GM10248 (cell line): ENCODE data around the gene ZDHHC14.

Experiments used
- CTCF ChIA-PET: fragments of 300-600 bp; sonication (Branson Sonifier 250); formaldehyde crosslinking; extraction: SDS; loops from one replicate; lab custom pipeline; 2021; ENCODE audit warnings: antibody characterized with exemption; lab: Yijun Ruan, JAX
- POLR2A ChIA-PET: fragments of 350-650 bp; sonication (Branson Sonifier 250); formaldehyde crosslinking; extraction: SDS; loops from one replicate; lab custom pipeline; 2020; ENCODE audit warnings: antibody characterized with exemption; lab: Yijun Ruan, JAX
- DNase-seq: peaks from one replicate; pipeline ENCODE4 v3.0.0; 2012; ENCODE audit errors: extremely low spot score
- TF ChIP-seq, protein P1 (sequence below): IDR thresholded peaks from 2 replicates; pipeline ENCODE4 v1.5.1; 2012; ENCODE audit warnings: mild to moderate bottlenecking, low read depth; ENCODE audit errors: extremely low read depth, missing control alignments, control extremely low read depth

ZDHHC14 gene

DNA sequence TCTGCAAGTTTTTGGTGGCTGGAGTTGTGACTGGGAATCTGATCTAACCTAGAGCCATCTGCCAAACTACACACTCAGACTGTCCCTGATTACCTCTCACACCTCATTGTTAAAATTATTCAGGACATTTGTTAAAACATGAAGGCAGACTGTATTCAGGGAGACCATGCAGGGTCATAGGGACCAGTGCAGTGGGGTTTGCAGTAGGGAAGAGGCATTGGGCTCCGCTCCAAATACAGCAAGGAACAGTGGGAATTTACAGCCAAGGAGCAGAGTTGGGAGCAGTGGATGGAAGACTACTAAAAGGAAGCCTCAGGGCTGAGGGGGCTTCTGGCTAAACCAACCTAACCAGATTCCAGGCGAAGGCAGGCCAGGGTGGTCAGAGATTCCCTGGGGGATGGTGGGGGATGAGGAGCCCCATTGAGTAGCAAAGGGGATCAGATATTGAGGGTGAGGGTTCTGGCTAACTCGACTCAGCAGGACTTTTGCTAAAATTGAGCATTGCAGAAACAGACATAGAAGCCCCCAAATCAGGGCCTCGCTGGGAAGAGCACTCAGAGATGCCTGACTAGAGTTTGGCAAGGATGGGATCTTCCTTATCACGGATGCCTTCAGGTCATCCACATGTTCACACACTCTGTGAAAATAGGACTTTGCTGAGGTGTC lies 172.0 kb downstream of the ZDHHC14 start:
- TF ChIP-seq, protein P1, sequence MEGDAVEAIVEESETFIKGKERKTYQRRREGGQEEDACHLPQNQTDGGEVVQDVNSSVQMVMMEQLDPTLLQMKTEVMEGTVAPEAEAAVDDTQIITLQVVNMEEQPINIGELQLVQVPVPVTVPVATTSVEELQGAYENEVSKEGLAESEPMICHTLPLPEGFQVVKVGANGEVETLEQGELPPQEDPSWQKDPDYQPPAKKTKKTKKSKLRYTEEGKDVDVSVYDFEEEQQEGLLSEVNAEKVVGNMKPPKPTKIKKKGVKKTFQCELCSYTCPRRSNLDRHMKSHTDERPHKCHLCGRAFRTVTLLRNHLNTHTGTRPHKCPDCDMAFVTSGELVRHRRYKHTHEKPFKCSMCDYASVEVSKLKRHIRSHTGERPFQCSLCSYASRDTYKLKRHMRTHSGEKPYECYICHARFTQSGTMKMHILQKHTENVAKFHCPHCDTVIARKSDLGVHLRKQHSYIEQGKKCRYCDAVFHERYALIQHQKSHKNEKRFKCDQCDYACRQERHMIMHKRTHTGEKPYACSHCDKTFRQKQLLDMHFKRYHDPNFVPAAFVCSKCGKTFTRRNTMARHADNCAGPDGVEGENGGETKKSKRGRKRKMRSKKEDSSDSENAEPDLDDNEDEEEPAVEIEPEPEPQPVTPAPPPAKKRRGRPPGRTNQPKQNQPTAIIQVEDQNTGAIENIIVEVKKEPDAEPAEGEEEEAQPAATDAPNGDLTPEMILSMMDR: no peak
- ChIA-PET POLR2A (no interaction called here), CTCF (interaction anchor here (1.4 to 1.5 kb wide), 2 partner anchors 11 to 16 kb away, joined by 3 read pairs; no protein-coding TSS in a partner anchor)
- no peak for DNase-seq

DNA sequence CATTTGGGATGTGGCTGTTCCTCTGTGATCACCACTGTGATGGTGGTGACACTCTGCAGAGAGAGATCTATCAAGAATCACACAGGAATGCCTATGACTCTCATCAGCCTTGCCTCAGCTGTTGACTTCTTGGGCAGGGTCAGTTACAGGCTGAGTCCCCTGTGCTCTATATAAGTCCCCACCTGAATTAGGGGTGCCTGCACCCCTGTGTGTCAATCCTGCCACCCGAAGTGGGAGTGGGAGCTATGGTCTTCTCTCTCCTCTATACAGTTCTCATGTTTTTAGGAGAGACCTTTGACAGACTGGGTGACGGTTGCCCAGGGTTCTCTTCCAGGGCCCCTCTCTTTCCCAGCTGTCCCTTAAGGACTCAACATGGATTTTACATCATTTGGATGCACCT lies 173.8 kb downstream of the ZDHHC14 start:
- CTCF ChIA-PET: interaction anchor here (1.2 to 1.7 kb wide), 2 partner anchors 16 to 240 kb away, joined by 5 to 6 read pairs; no protein-coding TSS in a partner anchor
- POLR2A ChIA-PET: no interaction called here
- TF ChIP-seq, protein P1: no peak

DNA sequence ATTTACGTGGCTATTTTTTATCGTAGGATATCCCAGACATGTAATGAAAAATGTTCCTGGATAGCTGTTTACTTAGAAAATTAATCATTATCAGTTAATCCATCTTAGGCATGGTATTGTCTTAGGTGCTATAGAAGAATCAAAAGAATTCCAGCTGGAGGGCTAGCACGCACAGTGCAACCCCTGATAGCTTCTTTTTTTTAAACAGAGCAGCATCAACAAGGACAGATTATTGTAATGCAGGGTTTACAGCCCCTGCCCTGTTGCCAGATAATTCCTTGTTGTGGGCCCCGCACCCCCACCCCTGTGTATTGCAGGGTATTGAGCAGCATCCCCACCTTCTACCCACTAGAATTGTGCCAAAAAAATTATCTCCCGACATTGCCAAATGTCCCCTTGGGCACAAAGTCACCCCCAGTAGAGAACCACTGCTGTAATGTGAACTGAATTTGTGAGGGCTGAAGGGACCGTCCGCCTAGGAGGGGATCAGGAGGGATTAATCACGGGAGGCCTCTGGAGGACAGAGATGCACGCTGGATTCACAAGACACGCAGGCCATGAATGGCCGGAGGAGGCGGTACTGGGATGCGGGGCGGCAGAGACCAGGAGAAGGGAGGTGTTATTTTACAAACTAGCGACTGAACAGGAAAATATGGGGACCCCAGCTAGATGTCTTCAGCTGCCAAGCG lies 174.6 kb downstream of the ZDHHC14 start:
- DNase-seq: no peak
- ChIA-PET CTCF (interaction anchor here (1.2 to 1.7 kb wide), 3 partner anchors 15 to 241 kb away, joined by 4 to 6 read pairs (median 5); no protein-coding TSS in a partner anchor), POLR2A (no interaction called here)
- TF ChIP-seq, protein P1: no peak

More for the DNA sequence above, 173.8 kb downstream of the ZDHHC14 start:
- DNase-seq: no peak

DNA sequence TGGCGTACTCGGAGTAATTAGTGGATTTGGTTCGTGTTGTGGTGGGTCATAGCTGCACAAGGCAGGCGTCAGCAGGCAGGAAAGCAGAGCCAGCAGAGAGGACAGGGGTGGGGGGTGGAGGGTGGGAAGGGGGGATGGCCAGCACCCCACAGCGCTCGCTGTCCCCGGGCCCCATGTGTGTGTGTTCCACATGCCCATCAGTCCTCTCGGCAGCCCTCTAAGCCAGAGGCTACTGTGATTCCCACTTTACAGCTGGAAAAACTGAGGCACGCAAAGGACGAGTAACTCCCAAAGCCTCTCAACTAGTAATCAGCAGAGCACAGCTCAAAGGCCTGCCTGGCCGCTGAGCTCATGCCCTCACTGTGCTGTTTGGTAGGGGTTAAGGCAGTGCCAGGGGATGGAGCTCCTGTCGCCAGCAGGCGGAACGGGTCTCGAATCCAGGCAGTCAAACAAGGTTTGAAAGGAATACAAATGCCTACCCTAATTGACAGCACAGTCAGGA lies 175.2 kb downstream of the ZDHHC14 start:
- ChIA-PET CTCF (interaction anchor here (0.7 to 1.7 kb wide), 5 partner anchors 11 to 241 kb away, joined by 3 to 6 read pairs (median 4); no protein-coding TSS in a partner anchor), POLR2A (no interaction called here)
- TF ChIP-seq, protein P1: no peak
- no peak for DNase-seq

DNA sequence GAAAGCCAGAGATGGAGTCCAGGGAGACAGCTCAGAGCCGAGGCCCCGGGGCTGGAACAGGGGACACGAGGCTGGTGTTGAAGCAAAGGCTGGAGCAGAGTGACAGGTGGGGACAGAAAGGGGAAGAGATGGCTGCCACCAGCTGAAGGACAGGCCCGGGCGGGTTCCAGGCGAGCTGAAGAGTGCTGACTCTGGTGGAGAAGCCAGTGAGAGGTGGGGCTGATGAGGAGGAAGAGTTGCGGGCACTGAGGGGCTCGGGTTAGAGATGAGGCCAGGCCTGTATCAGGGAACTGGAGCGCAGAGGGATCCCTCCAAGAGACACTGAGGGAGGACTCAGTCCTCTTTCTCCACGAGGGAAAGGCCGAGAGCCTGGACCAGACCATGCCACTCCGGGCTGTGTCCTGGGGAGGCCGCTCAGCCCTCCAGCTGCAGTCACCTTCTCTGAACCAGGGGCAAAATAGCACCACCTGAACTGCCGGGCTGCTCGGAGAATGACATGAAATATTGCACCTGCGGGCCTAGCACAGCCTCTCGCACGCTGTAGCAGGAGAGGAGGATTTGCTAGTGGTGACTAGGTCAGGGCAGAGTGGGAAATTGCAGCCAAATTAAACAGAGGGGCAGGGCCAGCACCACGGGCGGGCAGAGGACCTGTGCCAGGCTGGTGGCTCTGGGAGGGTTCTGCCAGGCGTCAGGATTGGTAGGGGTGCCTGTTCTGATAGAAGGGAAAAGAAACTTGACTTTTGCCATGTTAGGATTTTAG lies 175.9 kb downstream of the ZDHHC14 start:
- CTCF ChIA-PET: interaction anchor here (0.7 to 1.4 kb wide), 4 partner anchors 11 to 95 kb away, joined by 3 to 4 read pairs (median 3); no protein-coding TSS in a partner anchor

DNA sequence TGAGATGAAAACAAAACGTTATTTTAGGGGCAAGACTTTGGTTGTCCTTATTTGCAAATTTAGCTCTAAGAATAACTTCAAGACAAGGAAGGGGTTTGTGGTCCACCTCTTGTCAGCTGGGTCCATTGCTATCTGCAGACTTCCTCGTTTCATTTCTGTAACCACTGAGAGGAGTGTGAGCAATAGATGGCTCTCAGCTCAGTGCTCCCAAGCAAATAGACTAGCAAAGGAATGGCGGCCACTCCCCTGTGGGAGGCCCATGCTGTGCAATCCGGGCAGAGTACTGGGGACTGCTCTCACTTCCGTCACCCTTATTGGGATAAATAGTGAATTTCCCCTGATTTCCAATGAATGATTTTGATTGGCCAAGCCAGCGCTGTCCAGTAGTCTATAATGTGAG lies 176.6 kb downstream of the ZDHHC14 start:
- POLR2A ChIA-PET: no interaction called here
- TF ChIP-seq, protein P1: no peak
- CTCF ChIA-PET: interaction anchor here (1.1 to 1.4 kb wide), 2 partner anchors 10 to 14 kb away, joined by 3 read pairs; no protein-coding TSS in a partner anchor
- DNase-seq: peak; percentile 63

More for the DNA sequence above, 175.9 kb downstream of the ZDHHC14 start:
- POLR2A ChIA-PET: no interaction called here
- TF ChIP-seq, protein P1: no peak
- DNase-seq: no peak
